ENCODE results near the gene OR1K1. TPM values are rescaled to one million over a fixed set of nuclear protein-coding genes. Genes with fewer than 3 reads are reported as not detected.
A peak's percentile ranks its signal among the peaks of the same experiment; 100 is the strongest.

The OR1K1 gene
- not detected in 2 replicates for total RNA-seq (2012; rRNA removed)

DNA sequence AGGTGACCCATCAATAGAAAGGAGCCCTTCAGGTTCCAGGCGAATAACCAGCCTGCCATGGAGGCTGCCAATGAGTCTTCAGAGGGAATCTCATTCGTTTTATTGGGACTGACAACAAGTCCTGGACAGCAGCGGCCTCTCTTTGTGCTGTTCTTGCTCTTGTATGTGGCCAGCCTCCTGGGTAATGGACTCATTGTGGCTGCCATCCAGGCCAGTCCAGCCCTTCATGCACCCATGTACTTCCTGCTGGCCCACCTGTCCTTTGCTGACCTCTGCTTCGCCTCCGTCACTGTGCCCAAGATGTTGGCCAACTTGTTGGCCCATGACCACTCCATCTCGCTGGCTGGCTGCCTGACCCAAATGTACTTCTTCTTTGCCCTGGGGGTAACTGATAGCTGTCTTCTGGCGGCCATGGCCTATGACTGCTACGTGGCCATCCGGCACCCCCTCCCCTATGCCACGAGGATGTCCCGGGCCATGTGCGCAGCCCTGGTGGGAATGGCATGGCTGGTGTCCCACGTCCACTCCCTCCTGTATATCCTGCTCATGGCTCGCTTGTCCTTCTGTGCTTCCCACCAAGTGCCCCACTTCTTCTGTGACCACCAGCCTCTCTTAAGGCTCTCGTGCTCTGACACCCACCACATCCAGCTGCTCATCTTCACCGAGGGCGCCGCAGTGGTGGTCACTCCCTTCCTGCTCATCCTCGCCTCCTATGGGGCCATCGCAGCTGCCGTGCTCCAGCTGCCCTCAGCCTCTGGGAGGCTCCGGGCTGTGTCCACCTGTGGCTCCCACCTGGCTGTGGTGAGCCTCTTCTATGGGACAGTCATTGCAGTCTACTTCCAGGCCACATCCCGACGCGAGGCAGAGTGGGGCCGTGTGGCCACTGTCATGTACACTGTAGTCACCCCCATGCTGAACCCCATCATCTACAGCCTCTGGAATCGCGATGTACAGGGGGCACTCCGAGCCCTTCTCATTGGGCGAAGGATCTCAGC is at the start of gene OR1K1:
OR1K1 (plus strand) TSS at position 58 of the 995 bp plus-strand sequence; CDS start at position 58, 0 bp downstream.
- Histone ChIP-seq H3K27me3 (ENCODE audit: control insufficient read depth, insufficient read depth, low read length) (no peaks in the 10 kb centered on the region), H3K36me3 (ENCODE audit: insufficient read depth, low read length) (no peaks in the 10 kb centered on the region), H3K9me3 (replicated peaks; ENCODE audit: low read length) (no peaks in the 10 kb centered on the region), H3K4me1 (ENCODE audit: control insufficient read depth, insufficient read depth, low read length) (no peaks in the 10 kb centered on the region), H3K4me3 (ENCODE audit: low read length) (no peak within 1 kb of the TSS), H3K9ac (ENCODE audit: low read depth, low read length) (no peak within 1 kb of the TSS), H3K4me2 (ENCODE audit: low read length) (no peak within 1 kb of the TSS)

DNA sequence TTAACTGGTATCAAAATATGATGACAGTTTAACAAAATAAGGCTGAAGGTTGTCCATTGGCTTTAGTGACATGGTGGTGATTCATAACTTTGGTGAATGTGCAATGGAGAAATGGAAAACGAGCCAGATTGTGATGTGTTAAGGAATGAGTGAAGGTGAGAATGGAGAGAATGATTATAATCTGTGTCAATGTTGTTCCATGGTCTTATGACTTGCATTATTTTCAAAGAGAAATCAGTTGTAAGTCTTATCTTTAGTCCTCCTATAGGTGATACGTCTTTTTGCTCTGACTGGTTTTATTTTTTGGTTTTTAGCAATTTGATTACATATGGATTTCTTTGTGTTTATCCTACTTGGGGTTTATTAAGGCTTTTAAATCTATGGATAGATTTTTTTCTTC is 45.1 kb upstream of the OR1K1 start:
- H3K9ac ChIP-seq (ENCODE audit: low read depth, low read length), result no peak overlapping the region
- no peaks in the 10 kb centered on the region for H3K9me3 ChIP-seq (replicated peaks; ENCODE audit: low read length)
- no peak overlapping the region for H3K4me3 ChIP-seq (ENCODE audit: low read length)
- H3K27me3 ChIP-seq (ENCODE audit: control insufficient read depth, insufficient read depth, low read length), result no peaks in the 10 kb centered on the region
- H3K4me2 ChIP-seq (ENCODE audit: low read length), result no peak overlapping the region
- no peaks in the 10 kb centered on the region for H3K4me1 ChIP-seq (ENCODE audit: control insufficient read depth, insufficient read depth, low read length)
- no peaks in the 10 kb centered on the region for H3K36me3 ChIP-seq (ENCODE audit: insufficient read depth, low read length)

GRCh38 chr9:122767817-122768216 is 32.1 kb upstream of the OR1K1 start:
- no peaks in the 10 kb centered on the region for H3K9me3 ChIP-seq (replicated peaks; ENCODE audit: low read length)
- no peaks in the 10 kb centered on the region for H3K36me3 ChIP-seq (ENCODE audit: insufficient read depth, low read length)
- no peak overlapping the region for H3K9ac ChIP-seq (ENCODE audit: low read depth, low read length)
- H3K4me1 ChIP-seq (ENCODE audit: control insufficient read depth, insufficient read depth, low read length), result no peaks in the 10 kb centered on the region
- no peak overlapping the region for H3K4me3 ChIP-seq (ENCODE audit: low read length)
- no peak overlapping the region for H3K4me2 ChIP-seq (ENCODE audit: low read length)
- no peaks in the 10 kb centered on the region for H3K27me3 ChIP-seq (ENCODE audit: control insufficient read depth, insufficient read depth, low read length)

DNA sequence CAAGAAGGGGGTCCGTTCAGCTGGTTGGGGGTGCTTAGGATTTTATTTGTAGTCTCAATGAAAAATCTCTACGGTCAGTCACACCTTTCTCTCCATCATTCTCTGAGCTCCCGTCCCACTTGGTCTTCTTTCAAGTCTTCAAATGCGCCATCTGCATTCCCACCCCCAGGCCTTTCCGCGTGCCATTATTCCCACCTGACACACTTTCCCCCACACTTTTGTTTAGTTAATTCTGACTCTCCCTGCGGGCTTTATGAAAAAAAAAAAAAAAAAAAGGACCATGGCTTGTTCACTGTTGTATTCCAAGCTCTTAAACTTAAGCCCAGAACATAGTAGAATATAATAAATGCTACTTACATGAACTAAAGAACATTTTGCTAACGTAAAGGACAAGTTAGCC is 22.9 kb upstream of the OR1K1 start:
- H3K36me3 ChIP-seq (ENCODE audit: insufficient read depth, low read length), result no peaks in the 10 kb centered on the region
- no peaks in the 10 kb centered on the region for H3K27me3 ChIP-seq (ENCODE audit: control insufficient read depth, insufficient read depth, low read length)
- no peaks in the 10 kb centered on the region for H3K9me3 ChIP-seq (replicated peaks; ENCODE audit: low read length)
- H3K9ac ChIP-seq (ENCODE audit: low read depth, low read length), result no peak overlapping the region
- H3K4me1 ChIP-seq (ENCODE audit: control insufficient read depth, insufficient read depth, low read length), result peaks cover 16% of the 10 kb centered on the region
- H3K4me2 ChIP-seq (ENCODE audit: low read length), result no peak overlapping the region
- H3K4me3 ChIP-seq (ENCODE audit: low read length), result no peak overlapping the region

- no peak overlapping the region for H3K4me3 ChIP-seq (ENCODE audit: low read length)
- no peaks in the 10 kb centered on the region for H3K27me3 ChIP-seq (ENCODE audit: control insufficient read depth, insufficient read depth, low read length)
- H3K4me1 ChIP-seq (ENCODE audit: control insufficient read depth, insufficient read depth, low read length), result peaks cover 16% of the 10 kb centered on the region
- H3K36me3 ChIP-seq (ENCODE audit: insufficient read depth, low read length), result no peaks in the 10 kb centered on the region
- H3K9ac ChIP-seq (ENCODE audit: low read depth, low read length), result no peak overlapping the region
- H3K9me3 ChIP-seq (replicated peaks; ENCODE audit: low read length), result no peaks in the 10 kb centered on the region
- peak overlapping the region; percentile 45 for H3K4me2 ChIP-seq (ENCODE audit: low read length)
These were observed 21.8 kb upstream of the OR1K1 start for GRCh38 chr9:122777935-122778627.

DNA sequence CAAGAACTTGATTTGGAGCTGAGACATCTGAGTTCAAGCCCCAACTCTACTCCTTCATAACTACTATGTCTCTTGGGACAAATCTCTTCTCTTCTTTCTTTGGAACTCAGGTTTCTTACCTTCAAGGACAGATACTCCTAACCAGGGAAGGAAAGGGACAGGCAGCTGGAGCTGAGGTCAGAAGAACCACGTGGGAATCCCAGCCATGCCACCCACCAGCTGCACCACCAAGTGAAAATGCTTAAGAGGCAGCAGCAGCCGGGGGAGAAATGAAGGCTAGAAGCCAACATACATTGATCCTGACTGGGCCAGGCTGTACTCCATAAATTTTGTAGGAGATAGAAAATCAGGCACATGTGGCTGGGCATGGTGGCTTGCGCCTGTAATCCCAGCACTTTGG is 20.7 kb upstream of the OR1K1 start:
- no peak overlapping the region for H3K4me3 ChIP-seq (ENCODE audit: low read length)
- H3K36me3 ChIP-seq (ENCODE audit: insufficient read depth, low read length), result no peaks in the 10 kb centered on the region
- H3K4me2 ChIP-seq (ENCODE audit: low read length), result no peak overlapping the region
- H3K9me3 ChIP-seq (replicated peaks; ENCODE audit: low read length), result no peaks in the 10 kb centered on the region
- peaks cover 16% of the 10 kb centered on the region for H3K4me1 ChIP-seq (ENCODE audit: control insufficient read depth, insufficient read depth, low read length)
- H3K27me3 ChIP-seq (ENCODE audit: control insufficient read depth, insufficient read depth, low read length), result no peaks in the 10 kb centered on the region
- no peak overlapping the region for H3K9ac ChIP-seq (ENCODE audit: low read depth, low read length)

- Histone ChIP-seq H3K4me3 (ENCODE audit: low read length) (no peak overlapping the region), H3K4me2 (ENCODE audit: low read length) (no peak overlapping the region), H3K36me3 (ENCODE audit: insufficient read depth, low read length) (no peaks in the 10 kb centered on the region), H3K4me1 (ENCODE audit: control insufficient read depth, insufficient read depth, low read length) (peaks cover 16% of the 10 kb centered on the region), H3K27me3 (ENCODE audit: control insufficient read depth, insufficient read depth, low read length) (no peaks in the 10 kb centered on the region), H3K9ac (ENCODE audit: low read depth, low read length) (no peak overlapping the region), H3K9me3 (replicated peaks; ENCODE audit: low read length) (no peaks in the 10 kb centered on the region)
These were observed 19.9 kb upstream of the OR1K1 start for GRCh38 chr9:122780026-122780425.

- H3K4me1 ChIP-seq (ENCODE audit: control insufficient read depth, insufficient read depth, low read length), result peaks cover 16% of the 10 kb centered on the region
- H3K9me3 ChIP-seq (replicated peaks; ENCODE audit: low read length), result no peaks in the 10 kb centered on the region
- no peaks in the 10 kb centered on the region for H3K27me3 ChIP-seq (ENCODE audit: control insufficient read depth, insufficient read depth, low read length)
- H3K36me3 ChIP-seq (ENCODE audit: insufficient read depth, low read length), result no peaks in the 10 kb centered on the region
- H3K9ac ChIP-seq (ENCODE audit: low read depth, low read length), result no peak overlapping the region
- no peak overlapping the region for H3K4me2 ChIP-seq (ENCODE audit: low read length)
- H3K4me3 ChIP-seq (ENCODE audit: low read length), result no peak overlapping the region
These were observed 18.3 kb upstream of the OR1K1 start for GRCh38 chr9:122781671-122782070.

DNA sequence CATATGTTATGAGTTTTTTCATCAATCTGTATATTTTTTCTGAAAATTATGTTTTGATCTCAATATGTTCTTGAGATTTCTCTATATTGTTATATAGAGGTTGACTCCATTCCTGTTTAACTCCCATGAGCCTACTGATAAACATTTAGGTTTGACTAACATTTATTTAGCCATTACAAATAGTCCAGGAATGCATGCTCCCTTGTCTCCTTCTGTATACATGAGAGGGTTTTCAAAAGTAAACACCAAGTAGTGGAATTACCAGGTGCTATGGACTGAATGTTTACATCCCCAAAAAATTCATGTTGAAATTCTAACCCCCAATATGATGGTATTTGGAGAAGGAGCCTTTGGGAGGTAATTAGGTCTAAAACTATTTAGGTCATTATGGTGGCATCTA is 14.7 kb upstream of the OR1K1 start:
- no peak overlapping the region for H3K4me3 ChIP-seq (ENCODE audit: low read length)
- no peak overlapping the region for H3K9ac ChIP-seq (ENCODE audit: low read depth, low read length)
- H3K9me3 ChIP-seq (replicated peaks; ENCODE audit: low read length), result no peaks in the 10 kb centered on the region
- H3K4me2 ChIP-seq (ENCODE audit: low read length), result no peak overlapping the region
- no peaks in the 10 kb centered on the region for H3K27me3 ChIP-seq (ENCODE audit: control insufficient read depth, insufficient read depth, low read length)
- H3K36me3 ChIP-seq (ENCODE audit: insufficient read depth, low read length), result no peaks in the 10 kb centered on the region
- no peaks in the 10 kb centered on the region for H3K4me1 ChIP-seq (ENCODE audit: control insufficient read depth, insufficient read depth, low read length)

- no peaks in the 10 kb centered on the region for H3K9me3 ChIP-seq (replicated peaks; ENCODE audit: low read length)
- H3K9ac ChIP-seq (ENCODE audit: low read depth, low read length), result no peak overlapping the region
- no peaks in the 10 kb centered on the region for H3K4me1 ChIP-seq (ENCODE audit: control insufficient read depth, insufficient read depth, low read length)
- no peak overlapping the region for H3K4me2 ChIP-seq (ENCODE audit: low read length)
- H3K36me3 ChIP-seq (ENCODE audit: insufficient read depth, low read length), result no peaks in the 10 kb centered on the region
- no peaks in the 10 kb centered on the region for H3K27me3 ChIP-seq (ENCODE audit: control insufficient read depth, insufficient read depth, low read length)
- H3K4me3 ChIP-seq (ENCODE audit: low read length), result no peak overlapping the region
These were observed 13.6 kb upstream of the OR1K1 start for GRCh38 chr9:122786338-122786737.

- no peak within 1 kb of the TSS for H3K9ac ChIP-seq (ENCODE audit: low read depth, low read length)
- no peaks in the 10 kb centered on the region for H3K27me3 ChIP-seq (ENCODE audit: control insufficient read depth, insufficient read depth, low read length)
- no peak within 1 kb of the TSS for H3K4me3 ChIP-seq (ENCODE audit: low read length)
These were observed 11.1 kb upstream of the OR1K1 start, which contains the start of gene OR5C1 for GRCh38 chr9:122788831-122789230. Gene OR5C1, plus strand, starts transcription at chr9:122788933. Its CDS starts 0 bp downstream, at chr9:122788933.

More at GRCh38 chr9:122788831-122789230, 11.1 kb upstream of the OR1K1 start, which contains the start of gene OR5C1:
- H3K9me3 ChIP-seq (replicated peaks; ENCODE audit: low read length), result no peaks in the 10 kb centered on the region
- no peaks in the 10 kb centered on the region for H3K4me1 ChIP-seq (ENCODE audit: control insufficient read depth, insufficient read depth, low read length)
- no peak within 1 kb of the TSS for H3K4me2 ChIP-seq (ENCODE audit: low read length)
- no peaks in the 10 kb centered on the region for H3K36me3 ChIP-seq (ENCODE audit: insufficient read depth, low read length)

Data from skeletal muscle satellite cell (primary cell).